GM18867 (cell line): ENCODE measurements around the gene AP2B1.

Source experiments
- ATAC-seq: cut with Tn5 transposase; IDR thresholded peaks from one replicate; pipeline ENCODE4 v1.9.1; 2021; ENCODE audit warnings: mild to moderate bottlenecking, moderate library complexity; ENCODE audit not compliant: unreplicated experiment

Gene AP2B1

GRCh38 chr17:35766489-35766877 is 179.4 kb downstream of the AP2B1 start:
- ATAC-seq = no peak

- no peak for ATAC-seq
Observed at GRCh38 chr17:35766903-35767510, 179.9 kb downstream of the AP2B1 start.

- no peak for ATAC-seq
Observed at GRCh38 chr17:35768797-35769196, 181.7 kb downstream of the AP2B1 start.

GRCh38 chr17:35769895-35770486 is 182.9 kb downstream of the AP2B1 start:
- no peak for ATAC-seq

DNA sequence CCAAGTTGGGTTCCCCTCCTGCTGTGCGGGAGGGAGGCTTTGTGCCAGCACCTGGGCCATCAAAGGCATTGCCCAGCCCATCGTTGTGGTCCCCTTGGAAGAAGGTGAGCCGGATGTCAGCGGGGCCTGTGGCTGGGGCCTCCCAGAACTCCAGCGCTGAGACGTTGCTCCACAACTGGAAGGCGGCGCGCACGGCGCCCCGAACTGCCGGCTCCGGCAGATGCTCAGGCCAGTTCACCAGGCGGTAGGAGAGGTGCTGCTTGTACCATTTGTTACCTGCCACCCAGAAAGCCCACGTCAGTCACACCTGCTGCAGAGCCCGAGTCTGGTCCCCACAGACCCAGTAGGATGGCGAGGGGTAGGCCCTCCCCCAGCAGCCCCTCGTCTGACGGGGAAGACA is 186.0 kb downstream of the AP2B1 start:
- ATAC-seq = no peak

GRCh38 chr17:35773679-35774425 is 186.7 kb downstream of the AP2B1 start:
- no peak for ATAC-seq

DNA sequence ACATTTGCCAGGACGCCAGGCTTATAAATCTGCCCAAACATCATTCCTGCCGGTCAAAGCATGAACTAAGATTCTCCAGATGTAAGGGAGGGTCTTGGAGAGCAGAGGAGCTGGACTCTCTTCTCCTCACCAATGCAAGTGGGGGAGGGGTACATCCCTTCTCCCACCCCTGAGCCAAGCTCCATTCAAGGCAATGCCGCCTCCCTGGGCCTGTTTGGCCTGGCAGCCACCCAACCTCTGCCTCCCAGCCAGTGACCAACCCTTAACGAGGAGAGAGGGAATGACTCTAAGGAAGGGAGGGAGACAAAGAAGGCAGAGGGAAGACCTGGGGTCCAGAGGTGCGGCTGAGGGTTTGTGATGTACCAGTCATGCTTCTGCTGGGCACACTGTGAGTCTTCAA is 187.4 kb downstream of the AP2B1 start:
- ATAC-seq = no peak

DNA sequence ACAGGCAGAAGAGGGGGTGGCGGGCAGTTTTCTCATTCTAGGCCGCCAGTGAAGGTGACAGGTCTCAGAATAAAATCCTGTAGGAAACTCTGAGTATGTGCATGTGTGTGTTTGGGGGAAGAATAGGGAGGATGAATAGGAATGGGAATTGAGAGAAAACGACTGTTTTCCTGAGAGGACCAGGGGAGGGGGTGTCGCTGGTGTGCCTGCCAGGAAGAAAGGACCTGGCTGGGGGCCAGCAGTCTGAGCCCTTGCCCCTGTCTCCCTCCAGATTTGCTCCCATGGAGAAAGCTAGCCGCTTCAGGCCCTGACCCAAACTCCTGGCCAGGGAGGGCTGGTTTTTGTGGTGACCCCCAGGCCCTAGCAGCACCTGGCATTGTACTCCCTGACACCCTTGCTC is 187.9 kb downstream of the AP2B1 start:
- ATAC-seq = no peak

DNA sequence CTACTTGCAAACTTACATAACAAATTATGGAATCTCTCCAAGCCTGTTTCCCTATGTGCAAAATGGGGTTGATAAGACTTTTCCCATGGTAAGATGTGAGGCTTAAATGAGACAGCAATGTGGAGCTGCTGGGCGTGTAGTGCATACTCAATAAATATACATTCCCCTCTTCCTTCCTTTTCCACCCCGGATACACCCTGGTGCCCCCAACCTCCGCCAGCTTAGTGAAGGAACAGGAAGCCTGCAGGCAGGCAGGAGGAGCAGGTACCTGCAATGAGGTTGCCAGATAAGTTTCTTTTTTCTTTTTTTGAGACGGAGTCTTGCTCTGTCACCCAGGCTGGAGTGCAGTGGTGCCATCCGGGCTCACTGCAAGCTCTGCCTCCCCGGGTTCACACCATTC is 188.5 kb downstream of the AP2B1 start:
- ATAC-seq = no peak
